ENCODE measurements around the gene CDH23.

CDH23 gene

DNA sequence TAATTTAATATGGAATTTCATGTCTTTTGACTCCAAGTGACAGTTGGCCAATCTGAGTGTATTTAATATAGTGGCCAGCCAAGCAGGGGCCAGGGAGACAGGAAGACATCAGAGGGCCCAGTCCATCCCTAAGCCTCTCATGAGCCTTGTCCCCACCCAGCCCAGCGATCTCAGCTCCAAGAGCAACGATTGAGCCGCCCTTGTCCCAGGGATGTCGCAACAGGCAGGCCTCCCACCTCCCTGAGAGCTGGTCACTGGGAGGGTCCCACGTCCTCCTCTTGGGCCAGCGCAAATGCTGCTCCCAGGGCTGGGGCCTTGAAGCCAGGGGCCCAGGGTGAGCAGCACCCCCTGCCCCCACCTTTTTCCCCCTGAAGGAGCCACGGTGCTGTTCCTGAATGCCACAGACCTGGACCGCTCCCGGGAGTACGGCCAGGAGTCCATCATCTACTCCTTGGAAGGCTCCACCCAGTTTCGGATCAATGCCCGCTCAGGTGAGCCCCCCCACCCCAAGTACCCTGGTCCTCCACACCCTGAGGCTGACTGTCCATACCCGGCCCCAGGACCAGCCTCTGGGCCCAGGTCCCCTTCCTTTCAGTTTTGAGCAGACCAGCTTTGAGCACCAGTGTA is 293.5 kb downstream of the CDH23 start:
- DNase-seq (ENCODE audit: low read depth), result no peak

DNA sequence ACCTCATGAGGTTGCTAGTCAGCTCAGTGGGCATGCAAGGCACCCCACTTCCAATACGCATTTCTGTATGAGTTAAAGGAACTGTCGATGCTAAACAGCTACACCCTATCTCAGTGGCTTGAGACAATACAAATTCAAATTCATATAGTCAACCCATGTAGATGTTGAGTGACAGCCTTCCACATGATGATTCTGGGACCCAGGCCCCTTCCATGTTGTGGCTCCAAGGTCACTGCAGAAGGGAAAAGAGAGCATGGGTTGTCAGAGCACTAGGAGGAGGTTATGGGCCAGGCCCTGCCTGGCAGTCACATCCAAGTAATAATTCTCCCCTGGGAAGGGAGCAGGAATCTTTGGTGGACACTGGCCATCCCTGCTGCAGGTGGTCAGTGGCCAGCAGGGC is 294.7 kb downstream of the CDH23 start:
- no peak for DNase-seq (ENCODE audit: low read depth)

DNA sequence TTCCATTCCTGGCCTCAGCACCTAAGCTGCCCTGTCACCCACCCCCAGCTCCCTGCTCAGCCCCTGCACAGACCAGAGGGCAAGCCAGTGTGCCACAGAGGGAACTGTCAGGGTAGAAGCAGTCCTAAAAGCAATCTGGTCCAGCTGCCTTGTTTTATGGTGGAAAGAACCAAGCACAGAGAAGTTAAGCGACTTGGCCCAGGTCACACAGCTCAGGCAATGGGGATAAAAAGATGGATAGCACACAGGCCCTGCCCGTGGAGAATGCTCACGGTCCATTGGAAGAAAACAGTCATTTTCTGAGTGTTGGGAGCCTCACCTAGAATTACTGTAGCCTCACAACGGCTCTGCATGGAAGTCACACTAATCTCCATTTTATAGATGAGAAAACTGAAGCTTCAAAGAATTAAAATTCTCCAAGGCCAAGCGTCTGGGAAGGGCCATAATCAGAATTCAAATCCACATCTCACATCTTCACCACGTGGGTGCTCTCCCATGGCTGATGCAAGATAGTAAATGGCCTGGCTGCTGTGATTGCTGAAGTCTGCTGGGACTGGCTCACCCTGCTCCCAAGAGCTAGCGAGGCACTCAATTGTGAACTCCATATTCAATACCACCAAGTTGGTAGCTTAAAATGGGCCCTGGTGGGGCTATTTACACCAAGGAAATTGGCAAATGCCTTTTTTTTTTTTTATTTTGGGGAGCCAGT is 296.0 kb downstream of the CDH23 start:
- DNase-seq (ENCODE audit: low read depth), result no peak

DNA sequence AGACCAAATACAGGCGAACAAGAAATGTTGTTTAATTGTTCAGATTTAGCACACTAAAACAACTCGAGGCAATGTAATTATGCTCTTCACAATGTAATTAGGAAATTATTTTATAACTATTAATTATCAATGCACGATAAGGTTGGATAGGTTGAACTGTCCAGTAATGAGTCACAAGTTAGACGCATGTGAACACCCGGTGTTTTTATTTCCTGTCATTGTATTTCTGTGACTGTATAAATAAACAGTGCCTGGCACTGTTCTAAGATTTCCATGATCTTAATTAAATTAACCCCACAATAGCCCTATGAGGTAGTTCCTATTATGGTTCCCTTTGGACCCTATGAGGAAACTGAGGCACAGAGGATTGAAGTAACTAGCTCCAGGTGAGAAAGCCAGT is 296.7 kb downstream of the CDH23 start:
- DNase-seq (ENCODE audit: low read depth), result no peak

DNA sequence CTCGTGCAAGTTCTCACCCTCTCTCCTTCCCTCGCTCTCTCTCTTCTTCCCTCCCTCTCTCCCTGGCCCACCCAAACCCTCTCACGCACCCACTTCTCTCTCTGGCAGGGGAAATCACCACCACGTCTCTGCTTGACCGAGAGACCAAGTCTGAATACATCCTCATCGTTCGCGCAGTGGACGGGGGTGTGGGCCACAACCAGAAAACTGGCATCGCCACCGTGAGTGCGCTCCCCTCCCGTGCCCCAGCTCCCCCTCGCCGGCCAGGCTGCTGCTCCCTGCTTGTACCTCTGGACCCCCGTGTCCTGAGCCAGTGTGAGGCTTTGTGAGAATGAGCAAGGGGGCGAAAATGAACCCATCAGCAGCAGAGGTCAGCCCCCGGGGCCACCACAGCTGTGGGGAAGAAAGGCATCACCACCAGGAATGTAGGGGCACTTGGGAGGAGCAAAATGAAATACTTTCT is 297.4 kb downstream of the CDH23 start:
- DNase-seq (ENCODE audit: low read depth), result no peak

DNA sequence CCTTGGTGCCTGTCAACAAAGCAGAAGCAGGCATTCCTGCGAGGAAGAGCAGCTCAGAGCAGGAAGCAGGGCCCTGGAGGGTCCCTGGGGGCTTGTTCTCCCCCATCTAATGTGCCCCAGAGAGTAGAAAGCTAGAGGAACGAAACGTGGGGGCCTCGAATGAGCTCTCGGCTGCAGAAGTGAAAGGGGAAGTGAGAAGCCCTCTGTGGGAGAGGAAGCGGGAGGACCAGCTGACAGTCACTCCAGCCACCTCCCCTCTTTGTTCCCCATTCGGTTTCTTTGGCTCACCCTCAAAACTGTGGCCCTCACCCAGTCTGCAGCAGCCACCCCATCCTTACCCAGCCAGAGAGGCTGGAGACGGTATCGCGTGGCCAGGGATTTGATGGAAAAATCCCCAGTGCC is 297.8 kb downstream of the CDH23 start:
- no peak for DNase-seq (ENCODE audit: low read depth)

DNA sequence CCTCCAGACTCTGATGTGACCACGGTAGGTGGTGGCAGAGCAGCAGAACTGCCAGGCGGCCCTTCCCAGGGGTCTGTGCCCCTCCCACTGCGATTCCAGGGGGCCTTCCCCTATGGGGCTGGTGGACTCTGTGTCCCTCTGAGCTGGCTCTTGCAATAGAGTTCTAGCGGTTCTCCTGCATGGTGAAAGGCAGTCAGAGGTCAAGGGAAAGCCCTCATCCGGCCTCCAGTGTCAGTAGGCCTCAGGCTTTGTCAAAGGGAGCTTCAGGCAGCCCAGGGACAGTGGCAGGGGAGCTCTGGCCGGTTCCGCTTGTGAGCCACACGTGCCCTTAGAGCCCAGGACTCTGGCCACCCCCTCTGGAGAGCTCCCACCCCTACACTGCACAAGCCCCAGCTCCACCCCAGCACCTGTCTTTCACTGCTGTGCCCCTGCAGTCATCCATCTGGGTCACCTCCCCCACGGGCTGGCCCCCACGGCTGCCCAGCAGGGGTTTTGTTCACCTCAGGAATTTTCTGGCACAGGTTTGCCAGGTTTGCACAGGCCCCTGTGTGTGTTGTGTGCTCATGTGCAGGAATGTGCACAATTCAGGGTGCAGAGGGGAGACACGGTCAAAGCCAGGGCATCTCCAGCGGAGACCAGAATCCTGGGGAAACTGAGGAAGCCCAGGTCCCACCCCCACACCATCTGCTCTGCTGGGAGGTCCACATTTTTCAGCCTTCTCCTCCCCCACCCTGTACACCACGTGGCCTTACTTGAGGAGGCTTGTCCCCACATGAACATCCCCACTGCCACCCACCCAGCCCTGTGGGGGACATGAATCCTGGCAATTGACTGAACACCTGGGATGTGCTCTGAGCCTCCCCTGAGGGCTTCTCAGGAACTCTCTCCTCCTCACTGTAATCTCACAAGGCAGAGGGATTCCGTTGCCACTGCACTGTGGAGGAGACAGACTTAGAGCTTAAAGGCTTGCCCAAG is 299.1 kb downstream of the CDH23 start:
- DNase-seq (ENCODE audit: low read depth), result no peak

DNA sequence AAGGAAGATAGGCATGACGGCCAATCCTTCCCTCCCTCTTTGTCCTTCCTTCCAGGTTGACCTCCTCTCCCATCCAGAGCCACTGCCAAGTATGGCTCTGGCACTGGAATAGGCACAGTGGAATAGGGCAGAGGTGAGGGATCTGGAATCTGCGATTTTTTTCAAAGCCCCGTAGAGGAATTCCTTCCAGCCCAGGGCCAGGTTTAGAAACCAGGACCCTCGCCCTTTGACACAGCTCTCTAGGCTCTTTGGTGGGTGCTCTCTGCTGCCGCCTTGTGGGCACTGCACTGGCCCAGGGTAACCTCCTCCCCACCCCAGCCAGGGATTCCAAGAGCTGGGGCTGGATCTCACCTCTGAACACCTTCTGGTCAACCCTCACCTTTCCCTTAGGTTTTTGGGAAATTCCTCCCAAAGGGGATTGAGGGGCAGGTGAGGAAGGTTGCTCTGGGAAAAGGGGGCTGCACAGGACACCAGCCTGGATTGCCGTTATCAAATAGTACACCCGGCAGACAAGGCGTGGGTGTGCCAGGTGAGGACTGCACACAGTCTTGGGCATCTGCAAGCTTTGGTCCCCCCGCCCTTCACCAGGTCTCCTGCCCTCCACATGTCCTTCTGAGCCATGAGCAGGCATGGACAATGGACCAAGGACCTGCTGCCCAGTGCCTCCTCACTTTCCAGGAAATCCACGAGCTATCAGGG is 300.1 kb downstream of the CDH23 start:
- DNase-seq (ENCODE audit: low read depth), result peak; percentile 46

DNA sequence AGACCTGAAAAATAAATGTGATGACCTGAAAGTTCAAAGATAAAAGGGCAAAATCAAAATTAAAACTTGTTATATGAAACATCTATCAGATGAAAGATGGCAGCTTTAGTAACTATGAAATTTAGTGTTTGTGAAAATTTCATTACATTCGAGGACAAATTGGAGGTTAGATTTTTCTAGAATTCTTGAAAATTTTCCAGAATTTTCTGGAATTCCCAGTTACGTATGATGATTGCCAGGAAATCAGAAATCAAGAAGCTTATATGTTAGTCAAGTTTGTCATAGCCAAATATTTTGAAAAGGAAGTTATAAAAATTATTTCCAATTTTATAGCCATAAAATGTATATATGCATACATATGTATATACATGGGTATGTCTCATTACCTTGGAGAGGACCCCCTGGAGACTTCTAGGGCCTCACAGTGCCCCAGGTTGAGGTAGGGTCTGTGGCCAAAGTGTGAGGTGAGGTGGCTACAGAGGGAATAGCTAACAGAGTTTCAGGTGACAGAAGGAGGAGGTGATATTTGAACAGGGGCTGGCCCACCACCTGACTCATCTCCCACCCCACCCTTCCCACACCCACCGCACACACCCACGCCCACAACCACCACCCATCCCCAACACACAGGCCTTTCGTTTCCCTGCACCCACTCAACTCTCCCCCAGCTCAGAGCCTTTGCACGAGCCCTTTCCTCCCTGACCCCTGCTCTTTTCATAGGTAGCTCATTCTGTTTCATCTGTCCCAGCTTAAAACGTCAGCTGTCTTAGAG is 301.4 kb downstream of the CDH23 start:
- DNase-seq (ENCODE audit: low read depth), result no peak

DNA sequence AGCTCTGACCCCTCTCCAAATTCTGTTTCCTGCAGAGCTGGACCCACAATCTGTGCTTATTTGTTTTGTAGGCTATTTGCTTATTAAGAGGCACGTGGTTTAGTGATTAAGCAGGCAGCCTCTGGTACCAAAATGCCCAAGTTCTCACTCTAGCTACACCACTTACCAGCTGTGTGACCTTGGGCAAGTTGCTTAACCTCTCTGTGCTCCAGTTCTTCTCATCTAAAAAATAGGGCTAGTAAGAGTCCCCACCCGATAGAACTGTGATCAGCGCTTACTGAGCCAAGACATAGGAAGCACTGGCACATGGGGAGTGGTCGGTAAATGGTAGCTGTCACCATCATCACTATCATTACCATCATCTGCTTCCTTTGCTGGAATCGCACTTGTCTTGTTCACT is 302.0 kb downstream of the CDH23 start:
- no peak for DNase-seq (ENCODE audit: low read depth)

DNA sequence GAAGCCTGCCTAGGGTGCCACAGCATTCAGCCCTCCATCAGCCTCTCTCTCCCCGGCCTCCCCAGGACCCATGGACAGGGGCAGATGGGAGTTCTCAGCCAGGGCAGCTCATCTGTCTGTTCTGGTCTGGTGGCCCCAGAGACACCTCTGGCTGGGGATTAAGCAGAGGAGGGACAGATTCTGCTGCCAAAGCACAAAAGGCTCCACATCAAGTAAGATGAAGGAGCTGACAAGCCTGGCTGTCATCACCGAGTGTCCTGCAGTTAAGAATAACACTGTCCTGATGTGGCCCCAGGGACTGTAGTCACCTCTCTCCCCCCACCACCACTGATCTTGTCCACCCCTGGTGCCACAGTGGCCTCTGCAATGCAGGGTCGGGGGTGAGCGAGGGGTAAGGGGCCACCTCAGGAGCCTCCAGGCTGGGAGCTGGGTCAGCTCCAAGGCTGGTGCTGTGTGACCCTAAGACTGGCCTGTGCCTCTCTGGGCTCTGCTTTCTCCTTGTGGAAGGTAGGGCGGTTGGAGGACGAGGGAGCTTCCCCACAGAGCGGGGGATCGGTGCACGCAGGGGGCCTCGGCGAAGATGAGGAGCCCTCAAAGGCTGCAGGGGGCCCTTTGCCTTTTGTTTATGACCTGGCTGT is 304.1 kb downstream of the CDH23 start:
- DNase-seq (ENCODE audit: low read depth), result no peak

DNA sequence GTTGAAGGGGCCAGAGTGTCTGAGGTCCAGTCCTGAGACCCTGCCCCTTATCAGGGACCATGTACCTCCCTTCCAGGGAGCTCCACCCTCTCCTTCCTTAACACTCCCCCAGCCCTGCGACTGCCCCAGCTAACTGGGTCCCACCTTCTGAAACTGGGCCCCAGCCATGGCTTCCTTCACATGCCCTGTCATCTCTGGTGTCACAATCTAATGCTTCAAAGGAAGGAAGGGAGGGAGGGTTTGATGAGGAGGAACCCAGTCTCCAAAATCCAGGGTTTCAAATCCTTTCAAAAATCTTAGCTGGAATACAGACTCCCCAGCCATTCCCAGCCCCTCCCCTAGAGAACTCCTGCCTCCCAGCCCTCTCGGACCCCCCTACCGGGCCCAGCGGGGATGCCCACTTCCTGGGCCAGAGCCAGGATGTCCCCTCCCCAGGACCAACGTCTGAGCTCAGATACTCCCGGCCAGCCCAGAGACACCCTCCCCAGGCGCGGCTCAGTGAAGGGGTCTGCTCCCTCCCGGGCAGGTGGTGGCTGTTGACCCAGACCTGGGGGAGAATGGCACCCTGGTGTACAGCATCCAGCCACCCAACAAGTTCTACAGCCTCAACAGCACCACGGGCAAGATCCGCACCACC is 304.9 kb downstream of the CDH23 start:
- DNase-seq (ENCODE audit: low read depth), result no peak

DNA sequence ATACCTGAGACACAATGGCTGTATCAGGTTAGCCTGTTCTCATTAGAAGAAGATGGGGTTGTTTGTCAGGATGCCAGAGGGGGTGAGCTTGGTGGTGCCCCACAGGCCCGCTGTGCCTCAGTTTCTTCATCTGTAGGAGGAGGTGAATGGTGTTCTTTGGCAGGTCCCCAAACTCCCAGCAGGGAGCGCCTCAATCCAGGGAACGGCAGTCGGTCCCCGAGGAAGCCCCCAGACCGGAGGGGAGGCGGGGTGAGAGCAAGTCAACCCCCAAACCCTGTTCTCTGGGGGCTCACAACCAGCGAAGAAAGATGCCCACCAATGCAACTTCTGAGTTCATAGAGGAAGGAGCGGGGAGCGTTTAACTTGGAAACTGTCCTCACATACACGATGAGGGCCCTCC is 306.9 kb downstream of the CDH23 start:
- DNase-seq (ENCODE audit: low read depth), result no peak

DNA sequence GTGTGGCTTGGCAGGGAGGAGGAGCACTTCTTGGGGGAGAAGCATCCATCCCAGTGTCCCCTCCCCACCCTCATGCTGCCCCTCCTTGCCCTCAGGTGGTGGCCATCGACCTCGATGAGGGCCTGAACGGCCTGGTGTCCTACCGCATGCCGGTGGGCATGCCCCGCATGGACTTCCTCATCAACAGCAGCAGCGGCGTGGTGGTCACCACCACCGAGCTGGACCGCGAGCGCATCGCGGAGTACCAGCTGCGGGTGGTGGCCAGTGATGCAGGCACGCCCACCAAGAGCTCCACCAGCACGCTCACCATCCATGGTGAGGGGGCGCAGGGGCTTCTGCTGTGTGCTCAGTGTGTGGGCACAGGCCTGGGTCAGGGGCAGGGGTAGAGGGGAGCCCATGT is 308.1 kb downstream of the CDH23 start:
- no peak for DNase-seq (ENCODE audit: low read depth)

DNA sequence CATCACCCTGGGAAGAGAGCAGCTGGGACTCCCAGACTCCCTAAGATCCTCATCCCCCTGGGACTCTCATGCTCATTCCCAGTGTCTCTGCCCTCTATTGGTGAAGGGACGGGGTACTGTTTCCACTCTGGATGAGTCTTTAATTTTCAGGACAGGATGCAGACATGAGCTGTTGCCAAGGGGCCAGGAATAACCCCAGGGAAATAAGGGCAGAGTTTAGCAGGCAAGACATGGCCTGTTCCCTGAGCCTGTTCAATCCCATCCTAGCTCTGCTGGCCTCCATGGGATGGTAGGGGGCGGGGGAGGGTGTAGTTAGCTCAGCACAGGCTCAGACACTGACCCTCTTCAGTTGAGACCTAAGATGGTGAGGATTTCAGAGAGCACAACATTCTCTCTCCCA is 308.9 kb downstream of the CDH23 start:
- DNase-seq (ENCODE audit: low read depth), result no peak

DNA sequence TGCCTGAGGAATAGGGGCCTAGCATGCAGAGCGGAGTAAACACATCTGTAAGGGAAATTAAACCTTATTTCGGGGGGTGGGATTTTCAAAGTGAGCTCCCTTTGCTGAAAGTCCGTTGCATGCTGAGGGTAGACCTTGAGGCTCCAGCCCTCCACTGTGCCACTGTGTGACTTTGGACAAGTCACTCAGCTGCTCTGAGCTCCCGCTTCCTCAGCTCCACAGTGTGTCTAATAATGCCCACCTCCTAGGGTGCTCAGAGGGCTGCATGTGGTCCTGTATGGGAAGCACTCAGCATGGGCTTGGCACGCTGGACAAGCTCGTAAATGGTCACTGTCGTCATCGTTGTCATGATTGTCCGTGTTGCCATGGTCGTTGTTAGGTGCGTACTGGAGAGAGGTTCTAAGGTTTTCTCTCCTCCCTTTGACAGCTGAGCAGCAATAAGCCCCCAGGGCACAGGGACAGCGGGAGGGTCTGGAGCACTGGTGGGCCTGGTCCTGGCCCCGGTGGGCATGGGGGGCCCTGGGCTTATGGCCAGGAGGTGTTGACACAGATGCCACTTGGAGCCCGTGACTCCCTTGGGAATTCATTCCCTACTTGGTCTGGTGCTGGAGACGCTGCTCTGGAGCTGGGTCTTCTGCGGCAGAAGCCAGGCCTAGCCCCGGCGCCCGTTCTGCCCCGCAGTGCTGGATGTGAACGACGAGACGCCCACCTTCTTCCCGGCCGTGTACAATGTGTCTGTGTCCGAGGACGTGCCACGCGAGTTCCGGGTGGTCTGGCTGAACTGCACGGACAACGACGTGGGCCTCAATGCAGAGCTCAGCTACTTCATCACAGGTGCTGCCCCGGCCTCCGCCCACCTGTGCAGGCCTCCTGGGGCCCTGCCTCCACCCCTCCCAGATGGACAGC is 309.7 kb downstream of the CDH23 start:
- no peak for DNase-seq (ENCODE audit: low read depth)

DNA sequence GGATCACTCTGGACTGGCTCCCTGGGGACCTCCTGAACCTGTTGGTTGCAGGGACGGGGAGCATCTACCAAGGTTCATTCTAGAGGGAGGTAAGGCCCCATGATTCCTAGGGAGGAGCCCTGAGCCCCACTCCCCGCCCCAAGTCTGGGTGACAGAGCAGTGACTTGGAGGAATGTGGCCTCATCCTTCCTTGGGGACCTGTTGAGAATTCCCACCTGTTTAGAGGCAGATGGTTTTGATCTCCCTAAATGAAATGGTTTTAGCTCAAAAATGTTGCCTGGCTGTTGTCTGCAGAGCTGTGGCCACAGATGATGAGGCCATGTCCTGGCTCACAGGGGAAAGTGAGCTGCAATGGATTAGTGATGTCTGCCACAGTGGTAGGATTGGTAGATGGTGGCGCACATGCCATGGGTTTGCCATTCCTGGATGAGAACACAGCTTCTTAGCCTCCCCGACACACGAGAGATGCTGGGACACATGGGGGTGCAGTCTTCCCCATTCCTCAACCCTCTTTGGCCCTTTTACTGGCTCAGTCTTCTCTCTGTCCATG is 310.6 kb downstream of the CDH23 start:
- no peak for DNase-seq (ENCODE audit: low read depth)

DNA sequence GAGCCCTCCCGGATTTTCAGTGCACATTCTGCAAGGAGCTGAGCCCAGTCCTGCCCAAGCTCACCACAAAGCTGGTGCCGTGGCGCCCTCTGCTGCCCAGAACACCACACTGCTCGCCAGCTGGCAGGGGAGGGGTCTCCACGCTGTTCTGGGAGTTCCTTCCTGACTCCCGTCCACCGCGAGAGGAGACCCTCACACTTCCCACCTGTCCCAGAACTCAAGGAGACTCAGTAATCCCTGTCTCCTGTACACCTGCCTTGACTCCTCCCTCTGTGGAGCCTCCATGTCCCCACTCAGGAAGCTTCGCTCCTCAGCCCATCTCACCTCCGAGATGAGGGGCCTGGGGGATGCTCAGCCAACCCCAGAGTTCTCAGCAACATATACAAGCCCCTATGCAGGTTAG is 311.6 kb downstream of the CDH23 start:
- DNase-seq (ENCODE audit: low read depth), result peak; percentile 33

Measured in stimulated activated CD8-positive, alpha-beta memory T cell treated with anti-CD3 and anti-CD28 coated beads, Interleukin-12 subunit alpha, Interleukin-12 subunit beta, amount 100 ng/mL, for 1 hour (primary cell).